Central memory CD8-positive, alpha-beta T cell (primary cell): ENCODE data around the gene GAGE2A.
A peak's percentile ranks its signal among the peaks of the same experiment; 100 is the strongest.
"Not testable (repeated sequence)": the region's sequence is repeated elsewhere in the genome, so short reads cannot be mapped to it uniquely, and the experiment has no call there.

Source experiments
- ATAC-seq: fragments of 150-1000 bp; cut with Tn5 transposase; replicated peaks from 2 replicates; pipeline ENCODE4 v1.10.0; 2022; ENCODE audit warnings: mild to moderate bottlenecking, moderate FRiP score, moderate number of reproducible peaks; ENCODE audit not compliant: poor library complexity, severe bottlenecking; ENCODE audit errors: extremely low read depth
- DNase-seq, 2 donors: peaks; one replicate each; pipeline ENCODE4 v3.0.0; 2021; ENCODE audit warnings: low spot score in 2 of 2
- H3K27ac Mint-ChIP-seq: one replicate; pipeline ENCODE4 v1.8.0; 2022; ENCODE audit warnings: low read depth, mild to moderate bottlenecking, moderate library complexity, mixed read lengths
- H3K27me3 Mint-ChIP-seq: one replicate; pipeline ENCODE4 v1.8.0; 2022; ENCODE audit warnings: mixed read lengths
- H3K36me3 Mint-ChIP-seq: one replicate; pipeline ENCODE4 v1.8.0; 2022; ENCODE audit warnings: mild to moderate bottlenecking, moderate library complexity, mixed read lengths; ENCODE audit not compliant: insufficient read depth
- H3K4me1 Mint-ChIP-seq: one replicate; pipeline ENCODE4 v1.8.0; 2022; ENCODE audit warnings: mixed read lengths
- H3K4me3 Mint-ChIP-seq: one replicate; pipeline ENCODE4 v1.8.0; 2022; ENCODE audit warnings: mild to moderate bottlenecking, moderate library complexity, mixed read lengths
- H3K9me3 Mint-ChIP-seq: one replicate; pipeline ENCODE4 v1.8.0; 2022; ENCODE audit warnings: mixed read lengths

The GAGE2A gene

GRCh38 chrX:49589196-49589595, at the start of gene GAGE2A:
Gene GAGE2A, plus strand, starts transcription at chrX:49589496. Its CDS starts 1,155 bp downstream, at chrX:49590651.
- H3K27me3 Mint-ChIP-seq, H3K4me3 Mint-ChIP-seq, H3K27ac Mint-ChIP-seq, H3K4me1 Mint-ChIP-seq, DNase-seq, ATAC-seq, H3K36me3 Mint-ChIP-seq, H3K9me3 Mint-ChIP-seq: not testable (repeated sequence)

GRCh38 chrX:49541433-49541832, 47.9 kb upstream of the GAGE2A start, which contains the start of gene GAGE12D:
Gene GAGE12D, plus strand, starts transcription at chrX:49541733. Its CDS starts 1,155 bp downstream, at chrX:49542888.
- not testable (repeated sequence) for ATAC-seq, H3K27me3 Mint-ChIP-seq, H3K4me1 Mint-ChIP-seq, DNase-seq, H3K9me3 Mint-ChIP-seq, H3K4me3 Mint-ChIP-seq, H3K36me3 Mint-ChIP-seq, H3K27ac Mint-ChIP-seq

GRCh38 chrX:49550989-49551388, 38.3 kb upstream of the GAGE2A start, which contains the start of gene GAGE12E:
Gene GAGE12E, plus strand, starts transcription at chrX:49551289. Its CDS starts 1,155 bp downstream, at chrX:49552444.
- ATAC-seq, H3K27ac Mint-ChIP-seq, H3K36me3 Mint-ChIP-seq, DNase-seq, H3K4me3 Mint-ChIP-seq, H3K4me1 Mint-ChIP-seq, H3K9me3 Mint-ChIP-seq, H3K27me3 Mint-ChIP-seq: not testable (repeated sequence)

GRCh38 chrX:49560542-49560941, 28.8 kb upstream of the GAGE2A start, which contains the start of gene GAGE12F:
Gene GAGE12F, plus strand, starts transcription at chrX:49560842. Its CDS starts 1,155 bp downstream, at chrX:49561997.
- DNase-seq, H3K4me3 Mint-ChIP-seq, H3K9me3 Mint-ChIP-seq, H3K27ac Mint-ChIP-seq, ATAC-seq, H3K4me1 Mint-ChIP-seq, H3K36me3 Mint-ChIP-seq, H3K27me3 Mint-ChIP-seq: not testable (repeated sequence)

GRCh38 chrX:49568728-49569127, 20.6 kb upstream of the GAGE2A start:
- peak in 1 of 2 donors; percentile 0 for DNase-seq
- not testable (repeated sequence) for H3K4me1 Mint-ChIP-seq, H3K36me3 Mint-ChIP-seq, H3K27ac Mint-ChIP-seq, H3K27me3 Mint-ChIP-seq, H3K4me3 Mint-ChIP-seq, H3K9me3 Mint-ChIP-seq, ATAC-seq

GRCh38 chrX:49569152-49569551, 20.1 kb upstream of the GAGE2A start:
- not testable (repeated sequence) for H3K27me3 Mint-ChIP-seq, H3K27ac Mint-ChIP-seq

GRCh38 chrX:49570100-49570499, 19.2 kb upstream of the GAGE2A start, which contains the start of gene GAGE12G:
Gene GAGE12G, plus strand, starts transcription at chrX:49570400. Its CDS starts 1,155 bp downstream, at chrX:49571555.
- not testable (repeated sequence) for H3K27me3 Mint-ChIP-seq, DNase-seq, H3K4me3 Mint-ChIP-seq, ATAC-seq, H3K27ac Mint-ChIP-seq, H3K36me3 Mint-ChIP-seq, H3K9me3 Mint-ChIP-seq, H3K4me1 Mint-ChIP-seq

More at GRCh38 chrX:49569152-49569551, 20.1 kb upstream of the GAGE2A start:
- not testable (repeated sequence) for H3K4me1 Mint-ChIP-seq, H3K36me3 Mint-ChIP-seq, H3K4me3 Mint-ChIP-seq, DNase-seq, H3K9me3 Mint-ChIP-seq, ATAC-seq

- not testable (repeated sequence) for H3K9me3 Mint-ChIP-seq, ATAC-seq, H3K27me3 Mint-ChIP-seq, DNase-seq, H3K4me3 Mint-ChIP-seq, H3K27ac Mint-ChIP-seq, H3K4me1 Mint-ChIP-seq, H3K36me3 Mint-ChIP-seq
These were observed 9.6 kb upstream of the GAGE2A start, which contains the start of gene GAGE12H for GRCh38 chrX:49579649-49580048. Gene GAGE12H, plus strand, starts transcription at chrX:49579949. Its CDS starts 1,155 bp downstream, at chrX:49581104.

- H3K9me3 Mint-ChIP-seq, H3K4me3 Mint-ChIP-seq, H3K27me3 Mint-ChIP-seq, H3K27ac Mint-ChIP-seq, H3K36me3 Mint-ChIP-seq, ATAC-seq, H3K4me1 Mint-ChIP-seq, DNase-seq: not testable (repeated sequence)
These were observed 628 bp downstream of the GAGE2A start for GRCh38 chrX:49589769-49590478.

- not testable (repeated sequence) for H3K4me1 Mint-ChIP-seq, H3K36me3 Mint-ChIP-seq, H3K27ac Mint-ChIP-seq, H3K27me3 Mint-ChIP-seq, H3K9me3 Mint-ChIP-seq, H3K4me3 Mint-ChIP-seq, ATAC-seq, DNase-seq
These were observed 1.2 kb downstream of the GAGE2A start for GRCh38 chrX:49590488-49590887.

GRCh38 chrX:49598720-49599119, 9.4 kb downstream of the GAGE2A start, which contains the start of gene GAGE1:
Gene GAGE1, plus strand, starts transcription at chrX:49599020. Its CDS starts 1,155 bp downstream, at chrX:49600175.
- H3K36me3 Mint-ChIP-seq, H3K4me1 Mint-ChIP-seq, H3K27me3 Mint-ChIP-seq, H3K4me3 Mint-ChIP-seq, H3K27ac Mint-ChIP-seq, DNase-seq, ATAC-seq, H3K9me3 Mint-ChIP-seq: not testable (repeated sequence)

GRCh38 chrX:49610718-49611310, 21.5 kb downstream of the GAGE2A start:
- ATAC-seq (no peak), DNase-seq (no peak)
- Mint-ChIP-seq H3K4me1 (no peaks in the 10 kb centered on the region), H3K9me3 (no peaks in the 10 kb centered on the region), H3K36me3 (no peaks in the 10 kb centered on the region), H3K27me3 (peaks cover 15% of the 10 kb centered on the region), H3K4me3 (no peak overlapping the region), H3K27ac (no peak overlapping the region)

- H3K4me3 Mint-ChIP-seq, result no peak overlapping the region
- ATAC-seq, result no peak
These were observed 29.3 kb downstream of the GAGE2A start for GRCh38 chrX:49618574-49618973.

More at GRCh38 chrX:49618574-49618973, 29.3 kb downstream of the GAGE2A start:
- Mint-ChIP-seq H3K9me3 (no peaks in the 10 kb centered on the region), H3K36me3 (no peaks in the 10 kb centered on the region), H3K27me3 (peaks cover 7% of the 10 kb centered on the region), H3K4me1 (no peaks in the 10 kb centered on the region), H3K27ac (no peak overlapping the region)
- DNase-seq, result no peak
